ENCODE results near the gene ARID1A. TPM values are rescaled to one million over a fixed set of nuclear protein-coding genes. Genes with fewer than 3 reads are reported as not detected.
A peak's percentile ranks its signal among the peaks of the same experiment; 100 is the strongest.

Gene ARID1A
- total and polyA plus RNA-seq, 12 donors: 11.3 to 90.3 (median 51.1) TPM

GRCh38 chr1:26693599-26694572 is 1.9 kb upstream of the ARID1A start:
- Histone ChIP-seq H3K27me3 (no peaks in the 10 kb centered on the region), H3K9me3 (replicated peaks in 1 of 3) (no peaks in the 10 kb centered on the region), H3K4me1 (replicated peaks in 1 of 2) (peaks cover 29 to 47% of the 10 kb centered on the region in 2 donors), H3K27ac (peak overlapping the region; percentile 76 to 100 (median 93)), H3K36me3 (replicated peaks in 1 of 2) (no peaks in the 10 kb centered on the region), H3K4me3 (peak overlapping the region in 2 of 4 donors; percentile 49 to 70)
- peak in 2 of 7 donors; percentile 14 to 30 for DNase-seq
- no peak for TF ChIP-seq POLR2A (IDR thresholded peaks at IDR 0.05)
- no peak for TF ChIP-seq CTCF (IDR thresholded peaks at IDR 0.05)
- intact Hi-C loops (cut with DNase I): no loop called here
- 31 to 38% (median 32%) methylated on average over 7 of the region's 7 CpGs for WGBS, 4 donors

GRCh38 chr1:26694638-26695355 is 1.0 kb upstream of the ARID1A start:
- H3K27me3 ChIP-seq: no peaks in the 10 kb centered on the region
- no peaks in the 10 kb centered on the region for H3K9me3 ChIP-seq (replicated peaks in 1 of 3)
- intact Hi-C loops (cut with DNase I): loop anchor here (5.0 kb wide), 1 partner anchor 88 kb away; no protein-coding TSS in a partner anchor
- peaks cover 38 to 56% of the 10 kb centered on the region in 2 donors for H3K4me1 ChIP-seq (replicated peaks in 1 of 2)
- WGBS, 4 donors: 7 to 11% (median 8%) methylated on average over 10 to 14 of the region's 14 CpGs
- TF ChIP-seq CTCF (IDR thresholded peaks at IDR 0.05): no peak
- no peak for TF ChIP-seq POLR2A (IDR thresholded peaks at IDR 0.05)
- H3K36me3 ChIP-seq (replicated peaks in 1 of 2): no peaks in the 10 kb centered on the region
- peak overlapping the region; percentile 51 to 100 (median 93) for H3K27ac ChIP-seq
- no peak for DNase-seq
- H3K4me3 ChIP-seq: peak overlapping the region in 3 of 4 donors; percentile 84 to 98 (median 87)

- H3K36me3 ChIP-seq (replicated peaks in 1 of 2): no peaks in the 10 kb centered on the region
- H3K27ac ChIP-seq: peak overlapping the region; percentile 73 to 100 (median 93)
- TF ChIP-seq POLR2A (IDR thresholded peaks at IDR 0.05): peak in 1 of 2 donors; percentile 6
- TF ChIP-seq CTCF (IDR thresholded peaks at IDR 0.05): no peak
- H3K4me3 ChIP-seq: peak overlapping the region; percentile 23 to 98 (median 80)
- intact Hi-C loops (cut with DNase I): loop anchor here (5.0 kb wide), 1 partner anchor 86 kb away; no protein-coding TSS in a partner anchor
- WGBS, 4 donors: 0 to 1% (median 0%) methylated on average over 2 to 70 of the region's 72 CpGs
- H3K4me1 ChIP-seq (replicated peaks in 1 of 2): peaks cover 42 to 61% of the 10 kb centered on the region in 2 donors
- H3K9me3 ChIP-seq (replicated peaks in 1 of 3): no peaks in the 10 kb centered on the region
- peak in 1 of 7 donors; percentile 40 for DNase-seq
- H3K27me3 ChIP-seq: no peaks in the 10 kb centered on the region
Observed at GRCh38 chr1:26696119-26696653, 371 bp downstream of the ARID1A start.
